Inflammatory macrophage treated with lipopolysaccharide for 4 hours (primary cell): ENCODE results near the gene RNF121.
"Not testable (repeated sequence)": the region's sequence is repeated elsewhere in the genome, so short reads cannot be mapped to it uniquely, and the experiment has no call there.

Experiments used
- DNase-seq: peaks from one replicate; pipeline ENCODE4 v3.0.0-alpha.2; 2020

RNF121 gene

GRCh38 chr11:71928737-71929443 is at the start of gene RNF121:
Gene RNF121 (plus strand): TSS chr11:71929046. CDS start chr11:71929062, 16 bp downstream.
- peak; percentile 97 for DNase-seq

GRCh38 chr11:71885806-71886205 is 43.0 kb upstream of the RNF121 start:
- DNase-seq = not testable (repeated sequence)

- DNase-seq = not testable (repeated sequence)
Measured at GRCh38 chr11:71888335-71889010, 40.4 kb upstream of the RNF121 start.

- DNase-seq = not testable (repeated sequence)
Measured at GRCh38 chr11:71889181-71889872, 39.5 kb upstream of the RNF121 start.

GRCh38 chr11:71895961-71896360 is 32.9 kb upstream of the RNF121 start:
- DNase-seq = no peak

- DNase-seq = not testable (repeated sequence)
Measured at GRCh38 chr11:71901137-71901536, 27.7 kb upstream of the RNF121 start.

- no peak for DNase-seq
Measured at GRCh38 chr11:71908218-71908617, 20.6 kb upstream of the RNF121 start.

GRCh38 chr11:71910775-71911174 is 18.1 kb upstream of the RNF121 start:
- DNase-seq = not testable (repeated sequence)

GRCh38 chr11:71911321-71911985 is 17.4 kb upstream of the RNF121 start:
- DNase-seq = peak; percentile 7

GRCh38 chr11:71911986-71912340 is 16.9 kb upstream of the RNF121 start:
- not testable (repeated sequence) for DNase-seq

GRCh38 chr11:71913756-71914526 is 14.9 kb upstream of the RNF121 start:
- DNase-seq = no peak

GRCh38 chr11:71914617-71915189 is 14.1 kb upstream of the RNF121 start:
- DNase-seq = no peak

- no peak for DNase-seq
Measured at GRCh38 chr11:71917646-71918140, 11.2 kb upstream of the RNF121 start.

- peak; percentile 83 for DNase-seq
Measured at GRCh38 chr11:71927820-71928736, 768 bp upstream of the RNF121 start, which contains the start of gene XNDC1N. Gene XNDC1N (minus strand): TSS chr11:71928594. CDS start chr11:71923353, 5,241 bp downstream.

GRCh38 chr11:71929491-71929890 is 645 bp downstream of the RNF121 start:
- DNase-seq = no peak

- no peak for DNase-seq
Measured at GRCh38 chr11:71930556-71931244, 1.9 kb downstream of the RNF121 start.

- no peak for DNase-seq
Measured at GRCh38 chr11:71931245-71931602, 2.4 kb downstream of the RNF121 start.

- no peak for DNase-seq
Measured at GRCh38 chr11:71933141-71933933, 4.5 kb downstream of the RNF121 start.

GRCh38 chr11:71934213-71934612 is 5.4 kb downstream of the RNF121 start:
- DNase-seq = peak; percentile 58
